ENCODE data around the gene NCAM1.

- TF ChIP-seq EZH2 (IDR thresholded peaks at IDR 0.05; ENCODE audit: borderline replicate concordance, low read depth, low read length, severe bottlenecking) = no peak
- TF ChIP-seq, protein P1, sequence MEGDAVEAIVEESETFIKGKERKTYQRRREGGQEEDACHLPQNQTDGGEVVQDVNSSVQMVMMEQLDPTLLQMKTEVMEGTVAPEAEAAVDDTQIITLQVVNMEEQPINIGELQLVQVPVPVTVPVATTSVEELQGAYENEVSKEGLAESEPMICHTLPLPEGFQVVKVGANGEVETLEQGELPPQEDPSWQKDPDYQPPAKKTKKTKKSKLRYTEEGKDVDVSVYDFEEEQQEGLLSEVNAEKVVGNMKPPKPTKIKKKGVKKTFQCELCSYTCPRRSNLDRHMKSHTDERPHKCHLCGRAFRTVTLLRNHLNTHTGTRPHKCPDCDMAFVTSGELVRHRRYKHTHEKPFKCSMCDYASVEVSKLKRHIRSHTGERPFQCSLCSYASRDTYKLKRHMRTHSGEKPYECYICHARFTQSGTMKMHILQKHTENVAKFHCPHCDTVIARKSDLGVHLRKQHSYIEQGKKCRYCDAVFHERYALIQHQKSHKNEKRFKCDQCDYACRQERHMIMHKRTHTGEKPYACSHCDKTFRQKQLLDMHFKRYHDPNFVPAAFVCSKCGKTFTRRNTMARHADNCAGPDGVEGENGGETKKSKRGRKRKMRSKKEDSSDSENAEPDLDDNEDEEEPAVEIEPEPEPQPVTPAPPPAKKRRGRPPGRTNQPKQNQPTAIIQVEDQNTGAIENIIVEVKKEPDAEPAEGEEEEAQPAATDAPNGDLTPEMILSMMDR (IDR thresholded peaks at IDR 0.05; ENCODE audit: borderline replicate concordance, extremely low read depth, low read length, poor library complexity, severe bottlenecking) = no peak
Observed at GRCh38 chr11:112995423-112996090, 34.3 kb downstream of the NCAM1 start.
